ENCODE measurements around the gene SRD5A3. TPM values are rescaled to one million over a fixed set of nuclear protein-coding genes. Genes with fewer than 3 reads are reported as not detected.

SRD5A3 gene
- total and polyA plus RNA-seq, 9 of the 15 experiments (the other 6 are each of a cell fraction or from before 2014, with no cell fraction given) = 2.5 to 37.0 (median 13.3) TPM

- DNase-seq (ENCODE audit: extremely low read depth in 1 of 4, low spot score in 3 of 4) (no peak), FAIRE-seq (no peak), ATAC-seq (no peak)
- Histone ChIP-seq H3K27ac (ENCODE audit: extremely low read depth, low read depth, low read length) (no peak overlapping the region), H3K9ac (ENCODE audit: insufficient read depth in 1 of 2, low read depth in 2 of 2, low read length in 2 of 2) (no peak overlapping the region), H3K4me3 (no peak overlapping the region), H3K4me2 (ENCODE audit: insufficient read depth, low read length) (no peak overlapping the region), H3K36me3 (ENCODE audit: control insufficient read depth, insufficient read depth, low read length) (peaks cover 22% of the 10 kb centered on the region), H3K9me3 (replicated peaks; ENCODE audit: control insufficient read depth, insufficient read depth, low read depth, low read length) (no peaks in the 10 kb centered on the region; the same call in 1 of the 2 replicates), H3K4me1 (replicated peaks in 1 of 2; ENCODE audit: control insufficient read depth in 2 of 2, insufficient read depth in 2 of 2, low read length in 2 of 2) (peaks cover 0 to 16% of the 10 kb centered on the region in 2 experiments; a peak in 3 of 5 replicates), H3K27me3 (ENCODE audit: control insufficient read depth in 2 of 2, insufficient read depth in 2 of 2, low read length in 2 of 2) (no peaks in the 10 kb centered on the region), H4K20me1 (replicated peaks; ENCODE audit: control insufficient read depth, insufficient read depth, low read length) (no peaks in the 10 kb centered on the region), H2AFZ (ENCODE audit: low read depth, low read length) (no peak overlapping the region), H3K79me2 (ENCODE audit: control insufficient read depth, insufficient read depth, low read length) (0 out of 3 replicates have a peak, but pooled peaks cover 2% of the 10 kb centered on the region), H3K9me1 (ENCODE audit: control insufficient read depth, insufficient read depth, low read length) (no peaks in the 10 kb centered on the region)
- TF ChIP-seq TRIM28 (IDR thresholded peaks at IDR 0.05) (0 out of 2 replicates have a peak, but pooled peaks have one; percentile 22), ZNF316 (IDR thresholded peaks at IDR 0.05) (peak; percentile 51; the same call in 1 of the 2 replicates), HDAC6 (IDR thresholded peaks at IDR 0.05; ENCODE audit: low read depth, low read length) (no peak), ZNF518B (CRISPR knock-in tag; IDR thresholded peaks at IDR 0.05) (no peak), ZBTB33 (CRISPR knock-in tag; IDR thresholded peaks at IDR 0.05) (0 out of 2 replicates have a peak, but pooled peaks have one; percentile 39), VEZF1 (CRISPR knock-in tag; IDR thresholded peaks at IDR 0.05) (no peak)
- BruUV-seq (replicated peaks) = no TSS peak
- intact Hi-C loops (cut with micrococcal nuclease) (no loop called here), in situ Hi-C loops (cut with MboI) (loop anchor here (10.0 kb wide), 1 partner anchor 500 kb away; the partner anchor contains the start of gene EXOC1)
- POLR2A ChIA-PET = interaction anchor here (0.6 to 1.4 kb wide), 2 partner anchors 9 to 13 kb away, joined by 3 to 4 read pairs; partner anchors contain the start of gene SRD5A3
- CTCF ChIA-PET (ENCODE audit: low intra/inter-chr PET ratio) = no interaction called here
- WGBS (ENCODE audit: insufficient coverage, low coverage, missing lambda C conversion rate) = 98% methylated on average over 8 of the region's 8 CpGs
Observed at GRCh38 chr4:55354648-55355047, 8.6 kb downstream of the SRD5A3 start.
